ENCODE results near the gene BCAS3. TPM values are rescaled to one million over a fixed set of nuclear protein-coding genes. Genes with fewer than 3 reads are reported as not detected.

BCAS3 gene
- total and polyA plus RNA-seq, 2 donors (not counting 1 experiment from before 2014, with no cell fraction given) = 13.9 to 73.4 TPM

DNA sequence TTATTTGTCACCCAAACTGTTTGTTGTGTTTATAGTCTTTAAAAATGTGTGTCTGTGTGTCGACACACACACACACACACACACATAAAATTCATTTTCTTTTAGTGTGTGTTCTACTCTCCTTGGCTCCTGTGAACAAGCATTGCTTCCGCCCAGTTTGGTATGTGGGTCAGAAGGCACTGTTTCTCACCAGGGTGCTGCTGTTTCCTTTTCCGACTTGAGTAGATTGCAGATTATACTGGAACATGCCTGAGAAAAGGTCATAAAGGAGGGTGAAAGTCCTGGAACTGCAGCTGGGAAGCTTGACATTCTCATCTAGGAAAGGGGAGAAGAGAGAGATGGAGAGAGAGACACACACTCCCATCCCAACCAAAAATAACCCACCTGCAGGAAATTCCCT, 330.3 kb downstream of the BCAS3 start:
- no peaks in the 10 kb centered on the region for H3K27me3 ChIP-seq (replicated peaks in 1 of 4; ENCODE audit: control extremely low read depth in 1 of 4, control insufficient read depth in 3 of 4, insufficient read depth in 4 of 4, low read length in 3 of 4)
- ChIA-PET CTCF (no interaction called here), POLR2A (no interaction called here)
- H3K4me3 Mint-ChIP-seq = no peak overlapping the region
- H4K20me1 ChIP-seq (ENCODE audit: control insufficient read depth, insufficient read depth, low read length, poor library complexity, severe bottlenecking) = no peaks in the 10 kb centered on the region
- H3K9ac ChIP-seq (ENCODE audit: low read length) = no peak overlapping the region
- no peaks in the 10 kb centered on the region for H3K9me3 Mint-ChIP-seq (ENCODE audit: insufficient read depth)
- no peak for DNase-seq
- H3K4me1 Mint-ChIP-seq = no peaks in the 10 kb centered on the region
- no peaks in the 10 kb centered on the region for H3K36me3 ChIP-seq (replicated peaks in 1 of 2; ENCODE audit: control extremely low read depth in 1 of 2, control insufficient read depth in 1 of 2, extremely low read depth in 1 of 2, insufficient read depth in 2 of 2, low read length in 1 of 2)
- intact Hi-C loops (cut with micrococcal nuclease) = no loop called here
- no peaks in the 10 kb centered on the region for H3K4me1 ChIP-seq (ENCODE audit: control insufficient read depth in 2 of 2, insufficient read depth in 2 of 2, low read length in 2 of 2)
- no peak overlapping the region for H3K4me3 ChIP-seq (ENCODE audit: control extremely low read depth in 1 of 5, extremely low read depth in 1 of 5, insufficient read depth in 1 of 5, low read depth in 2 of 5, low read length in 4 of 5)
- no peaks in the 10 kb centered on the region for H3K79me2 ChIP-seq (ENCODE audit: control insufficient read depth, insufficient read depth, low read length)
- H2AFZ ChIP-seq (ENCODE audit: insufficient read depth, low read depth, low read length, poor library complexity, severe bottlenecking) = no peak overlapping the region
- ATAC-seq (ENCODE audit: low read depth) = no peak
- no CpG with 5 or more reads among the region's 3 CpGs for WGBS (ENCODE audit: insufficient coverage)
- H3K4me2 ChIP-seq (replicated peaks; ENCODE audit: low read depth, low read length, poor library complexity, severe bottlenecking) = no peak overlapping the region
- no peaks in the 10 kb centered on the region for H3K9me3 ChIP-seq (ENCODE audit: control extremely low read depth in 1 of 3, control insufficient read depth in 2 of 3, insufficient read depth in 1 of 3, low read length in 2 of 3)
- TF ChIP-seq, protein P1, sequence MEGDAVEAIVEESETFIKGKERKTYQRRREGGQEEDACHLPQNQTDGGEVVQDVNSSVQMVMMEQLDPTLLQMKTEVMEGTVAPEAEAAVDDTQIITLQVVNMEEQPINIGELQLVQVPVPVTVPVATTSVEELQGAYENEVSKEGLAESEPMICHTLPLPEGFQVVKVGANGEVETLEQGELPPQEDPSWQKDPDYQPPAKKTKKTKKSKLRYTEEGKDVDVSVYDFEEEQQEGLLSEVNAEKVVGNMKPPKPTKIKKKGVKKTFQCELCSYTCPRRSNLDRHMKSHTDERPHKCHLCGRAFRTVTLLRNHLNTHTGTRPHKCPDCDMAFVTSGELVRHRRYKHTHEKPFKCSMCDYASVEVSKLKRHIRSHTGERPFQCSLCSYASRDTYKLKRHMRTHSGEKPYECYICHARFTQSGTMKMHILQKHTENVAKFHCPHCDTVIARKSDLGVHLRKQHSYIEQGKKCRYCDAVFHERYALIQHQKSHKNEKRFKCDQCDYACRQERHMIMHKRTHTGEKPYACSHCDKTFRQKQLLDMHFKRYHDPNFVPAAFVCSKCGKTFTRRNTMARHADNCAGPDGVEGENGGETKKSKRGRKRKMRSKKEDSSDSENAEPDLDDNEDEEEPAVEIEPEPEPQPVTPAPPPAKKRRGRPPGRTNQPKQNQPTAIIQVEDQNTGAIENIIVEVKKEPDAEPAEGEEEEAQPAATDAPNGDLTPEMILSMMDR (IDR thresholded peaks at IDR 0.05) = no peak
- TF ChIP-seq EZH2 (IDR thresholded peaks at IDR 0.05; ENCODE audit: borderline replicate concordance, insufficient read depth, low read depth, low read length, poor library complexity, severe bottlenecking) = no peak
- no peak overlapping the region for H3K27ac Mint-ChIP-seq
- H3K27ac ChIP-seq (ENCODE audit: low read length in 2 of 2) = no peak overlapping the region
- H3K27me3 Mint-ChIP-seq = no peaks in the 10 kb centered on the region

DNA sequence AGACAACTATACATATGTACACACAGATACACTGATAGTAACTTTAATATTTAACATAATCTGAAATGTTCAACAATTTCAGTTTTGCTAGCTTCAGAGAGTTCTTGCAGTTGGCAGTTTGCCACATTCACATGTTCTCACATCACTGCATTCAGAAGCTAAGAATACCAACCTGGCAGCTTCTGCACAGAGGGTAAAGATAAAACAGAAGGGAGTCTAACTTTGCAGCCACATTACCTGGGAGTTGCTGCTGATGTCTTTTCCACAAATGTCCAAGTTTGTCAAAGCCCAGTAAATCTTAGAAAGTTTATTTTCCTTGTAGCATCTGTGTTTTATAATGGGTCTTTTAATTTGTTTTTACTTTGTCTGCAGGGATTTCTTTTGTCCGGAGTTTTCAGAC, 332.0 kb downstream of the BCAS3 start:
- no peak for DNase-seq
- no peaks in the 10 kb centered on the region for H3K4me1 Mint-ChIP-seq
- H3K27me3 Mint-ChIP-seq = no peaks in the 10 kb centered on the region
- POLR2A ChIA-PET = no interaction called here
- H3K79me2 ChIP-seq (ENCODE audit: control insufficient read depth, insufficient read depth, low read length) = no peaks in the 10 kb centered on the region
- no peaks in the 10 kb centered on the region for H3K36me3 ChIP-seq (replicated peaks in 1 of 2; ENCODE audit: control extremely low read depth in 1 of 2, control insufficient read depth in 1 of 2, extremely low read depth in 1 of 2, insufficient read depth in 2 of 2, low read length in 1 of 2)
- CTCF ChIA-PET = no interaction called here
- intact Hi-C loops (cut with micrococcal nuclease) = no loop called here
- no peaks in the 10 kb centered on the region for H3K27me3 ChIP-seq (replicated peaks in 1 of 4; ENCODE audit: control extremely low read depth in 1 of 4, control insufficient read depth in 3 of 4, insufficient read depth in 4 of 4, low read length in 3 of 4)
- H3K4me2 ChIP-seq (replicated peaks; ENCODE audit: low read depth, low read length, poor library complexity, severe bottlenecking) = no peak overlapping the region
- ATAC-seq (ENCODE audit: low read depth) = no peak
- H3K9ac ChIP-seq (ENCODE audit: low read length) = no peak overlapping the region
- TF ChIP-seq, protein P1 (IDR thresholded peaks at IDR 0.05) = no peak
- no peak for TF ChIP-seq EZH2 (IDR thresholded peaks at IDR 0.05; ENCODE audit: borderline replicate concordance, insufficient read depth, low read depth, low read length, poor library complexity, severe bottlenecking)
- WGBS (ENCODE audit: insufficient coverage) = no CpG with 5 or more reads among the region's 1 CpG
- no peak overlapping the region for H3K27ac Mint-ChIP-seq
- no peaks in the 10 kb centered on the region for H4K20me1 ChIP-seq (ENCODE audit: control insufficient read depth, insufficient read depth, low read length, poor library complexity, severe bottlenecking)
- no peaks in the 10 kb centered on the region for H3K9me3 ChIP-seq (ENCODE audit: control extremely low read depth in 1 of 3, control insufficient read depth in 2 of 3, insufficient read depth in 1 of 3, low read length in 2 of 3)
- H3K27ac ChIP-seq (ENCODE audit: low read length in 2 of 2) = no peak overlapping the region
- H3K4me3 ChIP-seq (ENCODE audit: control extremely low read depth in 1 of 5, extremely low read depth in 1 of 5, insufficient read depth in 1 of 5, low read depth in 2 of 5, low read length in 4 of 5) = no peak overlapping the region
- no peaks in the 10 kb centered on the region for H3K4me1 ChIP-seq (ENCODE audit: control insufficient read depth in 2 of 2, insufficient read depth in 2 of 2, low read length in 2 of 2)
- H3K4me3 Mint-ChIP-seq = no peak overlapping the region
- no peaks in the 10 kb centered on the region for H3K9me3 Mint-ChIP-seq (ENCODE audit: insufficient read depth)
- no peak overlapping the region for H2AFZ ChIP-seq (ENCODE audit: insufficient read depth, low read depth, low read length, poor library complexity, severe bottlenecking)
